Inferior parietal cortex (tissue), 1 donor: ENCODE data around the gene PXDC1.
"Not testable (repeated sequence)": the region's sequence is repeated elsewhere in the genome, so short reads cannot be mapped to it uniquely, and the experiment has no call there.

Source experiments
- DNase-seq: peaks from one replicate; pipeline ENCODE4 v3.0.0-alpha.2; 2016; ENCODE audit errors: extremely low spot score

Gene PXDC1

DNA sequence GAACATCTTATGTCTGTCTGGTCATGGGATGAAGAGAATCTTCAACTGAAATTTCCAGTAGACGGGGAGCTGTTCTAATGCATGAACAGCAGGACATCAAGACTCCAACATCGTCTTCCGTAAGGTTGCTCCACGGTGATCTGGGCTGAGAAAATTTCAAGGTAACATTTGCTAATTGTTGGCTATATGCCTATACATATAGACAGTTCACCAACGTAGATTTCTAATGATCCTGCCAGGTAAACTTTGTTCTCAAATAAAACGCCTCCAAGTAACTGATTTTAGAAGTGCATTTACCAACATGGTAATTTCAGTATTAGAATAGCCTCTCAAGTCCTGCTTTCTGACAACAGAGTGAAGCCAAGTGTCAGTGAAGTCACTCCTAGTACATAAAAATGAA is 11.3 kb upstream of the PXDC1 start:
- no peak for DNase-seq

- DNase-seq: no peak
These were observed 10.8 kb upstream of the PXDC1 start for GRCh38 chr6:3762359-3762758.

DNA sequence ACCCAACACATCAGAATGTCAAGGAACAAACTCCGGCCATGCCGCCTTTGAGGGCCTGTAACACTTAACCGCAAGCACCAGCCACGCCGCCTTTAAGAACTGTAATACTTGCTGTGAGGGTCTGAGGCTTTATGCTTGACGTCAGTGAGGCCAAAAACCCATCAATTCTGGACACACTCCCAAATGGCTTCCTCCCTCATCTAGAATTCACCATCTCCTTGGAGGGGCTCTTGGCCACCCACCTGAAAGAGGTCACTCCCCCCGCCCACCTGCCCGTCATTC is 10.4 kb upstream of the PXDC1 start:
- DNase-seq: no peak

DNA sequence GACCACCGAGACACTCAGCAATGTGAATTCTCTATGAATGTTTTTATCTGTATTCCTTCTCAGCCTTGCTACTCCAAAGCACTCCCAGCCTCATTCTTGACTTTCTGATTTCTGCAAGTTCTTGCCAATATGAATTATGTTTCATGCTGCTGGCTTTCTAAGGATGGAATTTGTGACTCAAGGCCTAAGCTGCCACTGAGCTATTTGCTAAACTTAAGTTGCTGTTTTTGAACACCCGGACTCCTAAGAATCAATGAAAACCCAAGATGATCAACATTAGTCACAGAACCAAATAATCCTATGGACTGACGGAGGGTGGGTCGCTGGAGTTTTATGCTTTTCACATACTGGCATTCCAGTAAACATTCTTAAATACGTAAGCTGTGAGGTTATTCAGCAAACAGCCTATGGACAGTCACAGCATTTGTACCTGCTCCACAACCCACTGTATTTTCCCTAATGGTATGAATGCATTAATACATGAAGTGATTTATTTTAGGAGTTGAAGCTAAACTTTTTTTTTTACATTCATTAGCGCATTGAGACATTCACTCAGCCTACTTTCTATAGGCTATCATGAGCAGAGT is 8.2 kb upstream of the PXDC1 start:
- DNase-seq: no peak

- no peak for DNase-seq
These were observed 7.3 kb upstream of the PXDC1 start for GRCh38 chr6:3758842-3759144.

- DNase-seq: not testable (repeated sequence)
These were observed 6.7 kb upstream of the PXDC1 start for GRCh38 chr6:3757998-3758841.

GRCh38 chr6:3757241-3757641 is 5.7 kb upstream of the PXDC1 start:
- no peak for DNase-seq

- DNase-seq: no peak
These were observed 5.0 kb upstream of the PXDC1 start for GRCh38 chr6:3756546-3756945.

- no peak for DNase-seq
These were observed 4.4 kb upstream of the PXDC1 start for GRCh38 chr6:3755637-3756545.

GRCh38 chr6:3754776-3755175 is 3.3 kb upstream of the PXDC1 start:
- DNase-seq: no peak

- not testable (repeated sequence) for DNase-seq
These were observed 2.7 kb upstream of the PXDC1 start for GRCh38 chr6:3754032-3754725.

DNA sequence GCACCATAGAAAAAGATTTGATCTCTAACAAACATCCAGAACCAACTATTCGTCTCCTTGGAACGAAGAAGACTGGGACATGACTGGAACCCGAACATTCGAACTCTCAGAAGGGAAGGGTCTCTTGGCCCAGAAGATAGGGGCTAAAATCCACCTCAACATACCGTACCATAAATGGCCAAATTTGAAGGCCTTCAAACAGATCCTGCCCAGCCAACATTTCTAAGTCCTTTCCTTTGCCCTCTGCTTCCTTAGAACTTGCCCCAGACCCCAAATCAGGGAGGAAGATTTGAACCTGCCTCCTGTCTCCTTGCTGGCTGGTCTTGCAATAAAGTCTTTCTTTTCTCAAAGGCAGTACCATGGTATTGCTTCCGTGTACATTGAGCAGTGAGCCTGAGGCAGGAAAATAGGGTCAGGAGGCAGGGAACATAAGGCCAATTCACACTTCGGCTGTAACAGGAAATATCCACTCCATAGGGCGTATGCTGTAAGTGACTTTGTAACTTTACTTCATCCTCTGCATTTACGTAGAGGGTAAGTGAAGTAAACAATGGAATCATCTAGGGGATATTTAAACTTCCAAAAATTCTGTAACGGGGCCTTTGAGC is 1.8 kb upstream of the PXDC1 start:
- DNase-seq: no peak

GRCh38 chr6:3752531-3753227 is 1.2 kb upstream of the PXDC1 start:
- no peak for DNase-seq

DNA sequence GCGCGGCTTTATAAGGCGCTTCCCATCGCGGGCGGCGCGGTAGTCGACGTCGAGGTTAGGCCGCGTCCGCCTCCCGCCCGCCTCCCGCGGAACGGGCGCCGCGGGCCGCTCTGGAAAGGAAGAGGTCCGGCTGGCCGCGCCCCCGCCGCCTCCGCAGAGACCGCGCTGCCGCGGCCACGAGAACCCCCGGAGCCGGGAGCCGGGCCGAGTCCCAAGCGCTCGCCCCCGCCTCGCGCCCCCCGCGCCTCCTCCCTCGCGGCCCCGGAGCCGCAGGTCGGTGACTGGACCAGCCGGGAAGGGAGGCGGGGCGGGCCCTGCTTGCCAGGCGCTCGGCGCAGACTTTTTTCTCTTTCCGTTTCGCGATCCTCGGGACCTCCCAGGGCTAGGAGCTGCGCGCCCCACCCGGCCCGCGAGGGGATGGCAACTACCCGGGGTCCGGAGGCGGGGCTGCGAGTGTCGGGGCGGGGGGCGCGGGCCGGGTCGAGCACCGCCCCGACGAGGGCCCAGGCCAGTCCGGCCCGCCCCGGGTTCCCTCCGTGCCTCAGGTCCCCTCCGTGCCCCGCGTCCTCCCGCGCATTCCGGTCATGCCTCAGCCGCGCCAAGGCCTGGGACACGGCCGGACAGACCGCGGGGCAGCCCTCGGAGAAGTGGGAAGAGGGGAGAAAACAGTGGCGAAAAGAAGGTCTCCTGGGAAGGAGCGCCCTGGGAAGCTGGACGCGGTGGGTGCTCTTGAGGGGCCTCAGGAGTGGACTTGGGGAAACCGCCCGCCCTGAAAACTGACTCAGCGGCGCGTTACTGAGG is 417 bp upstream of the PXDC1 start:
- no peak for DNase-seq

- peak; percentile 58 for DNase-seq
These were observed 1.0 kb downstream of the PXDC1 start for GRCh38 chr6:3750317-3751076.

GRCh38 chr6:3749977-3750316 is 1.6 kb downstream of the PXDC1 start:
- DNase-seq: no peak

- no peak for DNase-seq
These were observed 2.3 kb downstream of the PXDC1 start for GRCh38 chr6:3749067-3749841.

- DNase-seq: peak; percentile 49
These were observed 3.1 kb downstream of the PXDC1 start for GRCh38 chr6:3748208-3749066.
